ENCODE data around the gene BNIPL.

The BNIPL gene

GRCh38 chr1:151002611-151003010, 33.8 kb upstream of the BNIPL start:
- DNase-seq (ENCODE audit: low read depth), result no peak
- TF ChIP-seq, protein P1, sequence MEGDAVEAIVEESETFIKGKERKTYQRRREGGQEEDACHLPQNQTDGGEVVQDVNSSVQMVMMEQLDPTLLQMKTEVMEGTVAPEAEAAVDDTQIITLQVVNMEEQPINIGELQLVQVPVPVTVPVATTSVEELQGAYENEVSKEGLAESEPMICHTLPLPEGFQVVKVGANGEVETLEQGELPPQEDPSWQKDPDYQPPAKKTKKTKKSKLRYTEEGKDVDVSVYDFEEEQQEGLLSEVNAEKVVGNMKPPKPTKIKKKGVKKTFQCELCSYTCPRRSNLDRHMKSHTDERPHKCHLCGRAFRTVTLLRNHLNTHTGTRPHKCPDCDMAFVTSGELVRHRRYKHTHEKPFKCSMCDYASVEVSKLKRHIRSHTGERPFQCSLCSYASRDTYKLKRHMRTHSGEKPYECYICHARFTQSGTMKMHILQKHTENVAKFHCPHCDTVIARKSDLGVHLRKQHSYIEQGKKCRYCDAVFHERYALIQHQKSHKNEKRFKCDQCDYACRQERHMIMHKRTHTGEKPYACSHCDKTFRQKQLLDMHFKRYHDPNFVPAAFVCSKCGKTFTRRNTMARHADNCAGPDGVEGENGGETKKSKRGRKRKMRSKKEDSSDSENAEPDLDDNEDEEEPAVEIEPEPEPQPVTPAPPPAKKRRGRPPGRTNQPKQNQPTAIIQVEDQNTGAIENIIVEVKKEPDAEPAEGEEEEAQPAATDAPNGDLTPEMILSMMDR (IDR thresholded peaks at IDR 0.05; ENCODE audit: low read depth, low read length, missing control alignments), result no peak
- no peak overlapping the region for H3K4me3 ChIP-seq (ENCODE audit: low read depth, low read length)

DNA sequence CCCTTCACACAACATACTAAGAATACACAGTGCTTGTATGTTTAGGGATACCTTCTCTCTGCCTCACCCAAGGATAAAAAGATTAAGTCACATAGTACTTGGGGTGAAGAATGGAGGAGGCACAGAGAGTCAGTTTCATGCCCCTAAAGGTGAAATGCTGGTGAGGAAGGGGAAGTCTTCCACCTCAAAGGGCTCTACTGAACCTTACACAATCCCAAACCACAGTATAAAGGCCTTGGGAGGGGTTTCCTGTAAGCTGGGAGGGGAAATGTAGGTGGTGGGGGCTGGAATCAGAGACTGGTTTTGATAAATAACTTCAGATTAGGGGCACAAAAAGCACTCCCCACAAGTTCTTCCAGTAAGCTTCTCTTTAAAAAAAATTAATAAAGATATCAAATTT, 33.2 kb upstream of the BNIPL start:
- no peak for DNase-seq (ENCODE audit: low read depth)
- H3K4me3 ChIP-seq (ENCODE audit: low read depth, low read length), result no peak overlapping the region
- TF ChIP-seq, protein P1 (IDR thresholded peaks at IDR 0.05; ENCODE audit: low read depth, low read length, missing control alignments), result no peak

- peak overlapping the region; percentile 56 for H3K4me3 ChIP-seq (ENCODE audit: low read depth, low read length)
- DNase-seq (ENCODE audit: low read depth), result no peak
- TF ChIP-seq, protein P1 (IDR thresholded peaks at IDR 0.05; ENCODE audit: low read depth, low read length, missing control alignments), result no peak
These were observed 30.6 kb upstream of the BNIPL start for GRCh38 chr1:151005729-151006319.

GRCh38 chr1:151006327-151007052, 29.9 kb upstream of the BNIPL start, which contains the start of gene MINDY1:
MINDY1 (minus strand) TSS chr1:151006902; CDS start chr1:151002617, 4,285 bp downstream.
- TF ChIP-seq, protein P1 (IDR thresholded peaks at IDR 0.05; ENCODE audit: low read depth, low read length, missing control alignments), result peak; percentile 61
- DNase-seq (ENCODE audit: low read depth), result no peak
- peak within 1 kb of the TSS; percentile 85 for H3K4me3 ChIP-seq (ENCODE audit: low read depth, low read length)

DNA sequence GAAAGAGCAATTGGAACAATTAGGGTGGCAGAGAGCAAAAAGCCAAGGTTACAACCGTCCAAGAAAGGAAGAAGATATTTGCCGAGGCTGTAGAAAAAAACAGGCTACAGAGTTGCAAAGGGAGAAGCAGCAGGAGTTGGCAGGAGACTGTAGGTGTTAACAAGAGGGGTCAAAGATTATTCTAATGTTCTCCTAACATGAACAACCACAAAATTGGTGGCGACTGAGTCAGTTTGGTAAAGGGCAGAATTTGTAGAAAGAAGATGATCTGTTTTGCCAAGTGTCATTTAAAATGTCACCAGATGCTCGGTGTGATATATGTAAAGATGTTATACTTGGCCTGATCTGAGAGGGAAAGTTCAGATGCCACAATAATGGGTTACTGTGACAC, 28.5 kb upstream of the BNIPL start:
- TF ChIP-seq, protein P1 (IDR thresholded peaks at IDR 0.05; ENCODE audit: low read depth, low read length, missing control alignments), result no peak
- DNase-seq (ENCODE audit: low read depth), result no peak
- peak overlapping the region; percentile 85 for H3K4me3 ChIP-seq (ENCODE audit: low read depth, low read length)

DNA sequence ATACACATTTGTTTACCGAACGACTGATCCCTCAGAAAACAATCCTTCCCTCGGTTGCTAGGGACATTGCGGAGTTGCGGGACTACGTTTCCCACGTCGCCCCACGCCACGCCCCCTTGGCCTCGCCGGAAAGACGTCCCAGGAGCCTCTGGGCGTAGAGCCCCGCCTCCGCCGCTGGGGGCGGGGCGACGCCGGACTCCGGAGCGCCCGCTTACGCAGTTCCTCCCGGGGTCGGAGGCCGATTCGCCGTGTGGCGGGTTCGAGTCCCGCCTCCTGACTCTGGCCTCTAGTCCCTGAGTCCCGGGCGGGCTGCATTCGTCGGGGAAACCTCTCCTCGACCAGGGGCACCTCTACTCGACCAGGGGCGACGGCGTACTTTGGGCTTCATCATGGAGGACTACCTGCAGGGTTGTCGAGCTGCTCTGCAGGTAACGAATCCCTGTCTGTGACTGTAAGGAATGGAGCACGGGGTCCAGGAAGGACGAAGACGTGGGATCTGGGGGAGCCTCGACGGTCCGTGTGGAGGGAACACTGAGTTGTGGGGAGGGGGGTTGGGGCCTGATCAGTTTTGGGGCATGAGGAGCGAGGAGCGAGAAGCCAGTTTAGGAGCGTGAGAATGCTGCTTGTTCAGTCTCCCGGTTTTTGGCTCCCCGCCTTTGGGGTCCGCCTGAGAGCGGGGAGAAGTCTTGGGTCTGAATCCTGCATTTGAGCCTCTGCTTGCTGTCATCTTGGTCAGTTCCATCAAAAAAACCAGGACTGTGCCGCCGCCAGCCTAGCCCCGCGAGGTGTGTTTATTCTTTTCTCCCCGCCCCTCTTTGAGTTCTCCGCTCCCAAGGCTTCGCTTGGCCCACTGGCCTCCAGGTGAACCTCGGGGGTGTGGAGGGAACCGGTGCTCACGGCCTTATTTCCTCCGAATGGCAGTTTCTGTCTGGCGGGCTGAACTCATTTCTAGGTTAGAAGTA, 27.9 kb upstream of the BNIPL start, which contains the start of gene PRUNE1:
TSS of gene PRUNE1 (plus strand) at position 206 of the 962 bp plus-strand sequence. CDS start at position 390, 184 bp downstream.
- TF ChIP-seq, protein P1 (IDR thresholded peaks at IDR 0.05; ENCODE audit: low read depth, low read length, missing control alignments), result no peak
- H3K4me3 ChIP-seq (ENCODE audit: low read depth, low read length), result peak within 1 kb of the TSS; percentile 85
- peak; percentile 82 for DNase-seq (ENCODE audit: low read depth)
